DLD1 (cell line): ENCODE measurements around the gene JAGN1.
"Not testable (repeated sequence)": the region's sequence is repeated elsewhere in the genome, so short reads cannot be mapped to it uniquely, and the experiment has no call there.

Experiments used
- in situ Hi-C: cut with HindIII; loops from 2 replicates; pipeline ENCODE4 v1.10.0; 2017; ENCODE audit warnings: low sequenced_read_pairs

Gene JAGN1

GRCh38 chr3:9865125-9865637 is 25.2 kb upstream of the JAGN1 start:
- in situ Hi-C loops, result loop anchor here (10.0 kb wide), 1 partner anchor 150 kb away; no protein-coding TSS in a partner anchor

GRCh38 chr3:9866639-9867038 is 23.8 kb upstream of the JAGN1 start:
- in situ Hi-C loops, result loop anchor here (10.0 kb wide), 1 partner anchor 148 kb away; no protein-coding TSS in a partner anchor

- in situ Hi-C loops, result loop anchor here (10.0 kb wide), 1 partner anchor 148 kb away; no protein-coding TSS in a partner anchor
These were observed 23.3 kb upstream of the JAGN1 start for GRCh38 chr3:9867106-9867505.

DNA sequence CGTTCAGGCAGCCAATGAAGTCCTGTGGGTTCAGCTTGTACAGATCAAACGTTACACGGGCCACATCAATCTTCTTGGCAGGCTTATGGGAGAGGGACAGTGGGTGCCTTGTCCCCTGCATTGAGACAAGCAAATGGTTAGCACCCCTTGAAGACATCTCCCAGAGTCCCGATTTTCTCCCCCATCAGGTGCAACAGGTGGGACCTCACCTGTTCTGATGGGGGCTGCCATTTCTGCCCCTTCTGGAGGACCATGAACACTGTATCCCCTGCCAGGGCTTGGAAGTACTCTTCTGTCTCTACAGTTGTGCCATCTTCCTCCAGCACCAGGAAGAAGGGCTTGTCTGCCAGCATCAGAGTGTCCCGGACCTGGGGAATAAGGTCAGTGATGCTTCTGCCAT is 20.5 kb upstream of the JAGN1 start:
- in situ Hi-C loops, result loop anchor here (10.0 kb wide), 1 partner anchor 145 kb away; no protein-coding TSS in a partner anchor

DNA sequence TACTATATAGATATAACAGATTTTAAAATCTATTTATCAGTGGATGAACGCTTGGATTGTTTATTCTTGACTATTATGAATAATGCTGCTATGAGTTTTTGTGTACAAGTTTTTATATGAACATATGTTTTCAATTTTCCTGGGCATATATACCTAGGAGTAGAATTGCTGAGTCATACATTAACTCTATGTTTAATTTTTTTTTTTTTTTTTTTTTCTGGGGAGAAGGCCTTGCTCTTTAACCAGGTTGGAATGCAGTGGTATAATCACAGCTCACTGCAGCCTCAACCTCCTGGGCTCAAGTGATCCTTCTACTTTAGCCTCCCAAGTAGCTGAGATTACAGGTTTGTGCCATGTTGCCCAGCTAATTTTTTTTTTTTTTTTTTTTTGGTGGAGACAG is 19.4 kb upstream of the JAGN1 start:
- in situ Hi-C loops, result no loop called here

GRCh38 chr3:9872067-9872466 is 18.3 kb upstream of the JAGN1 start:
- in situ Hi-C loops, result not testable (repeated sequence)

DNA sequence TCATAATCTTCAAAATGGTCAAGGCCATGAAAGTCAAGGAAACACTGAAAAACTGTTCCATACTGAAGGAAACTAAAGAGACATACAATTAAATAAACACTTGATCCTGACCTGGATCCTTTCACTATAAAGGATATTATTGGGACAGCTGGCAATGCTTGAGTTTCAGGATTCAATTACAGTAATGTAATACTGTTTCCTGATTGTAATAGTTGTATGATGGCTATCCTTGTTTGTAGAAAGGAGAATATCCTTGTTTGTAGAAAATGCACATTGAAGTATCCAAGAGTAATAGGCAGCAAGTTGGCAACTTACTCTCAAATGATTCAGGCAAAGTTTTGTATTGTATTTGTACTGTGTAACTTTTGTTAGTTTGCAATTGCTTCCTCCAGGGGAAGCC is 15.0 kb upstream of the JAGN1 start:
- in situ Hi-C loops, result no loop called here

- in situ Hi-C loops, result not testable (repeated sequence)
These were observed 14.2 kb upstream of the JAGN1 start for GRCh38 chr3:9876255-9876654.

DNA sequence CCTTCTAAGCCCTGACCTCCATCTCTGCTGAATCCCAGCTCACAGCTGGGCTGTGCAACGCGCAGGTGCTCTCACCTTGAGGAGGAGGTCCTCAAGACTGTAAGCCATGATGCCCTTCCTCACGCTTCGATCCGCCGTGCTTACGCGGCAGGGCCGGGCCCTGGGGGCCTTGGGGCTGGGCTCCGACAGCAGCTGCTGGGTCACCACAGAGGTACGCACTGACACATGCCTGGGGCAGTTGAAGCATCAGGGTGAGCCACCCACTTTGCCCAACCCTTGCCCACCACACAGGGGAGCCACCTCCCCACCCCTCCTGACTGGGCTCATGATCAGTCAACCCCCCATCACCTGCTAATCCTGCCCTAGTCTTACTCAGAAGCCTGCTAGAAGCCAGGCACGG is 13.4 kb upstream of the JAGN1 start:
- in situ Hi-C loops, result no loop called here

DNA sequence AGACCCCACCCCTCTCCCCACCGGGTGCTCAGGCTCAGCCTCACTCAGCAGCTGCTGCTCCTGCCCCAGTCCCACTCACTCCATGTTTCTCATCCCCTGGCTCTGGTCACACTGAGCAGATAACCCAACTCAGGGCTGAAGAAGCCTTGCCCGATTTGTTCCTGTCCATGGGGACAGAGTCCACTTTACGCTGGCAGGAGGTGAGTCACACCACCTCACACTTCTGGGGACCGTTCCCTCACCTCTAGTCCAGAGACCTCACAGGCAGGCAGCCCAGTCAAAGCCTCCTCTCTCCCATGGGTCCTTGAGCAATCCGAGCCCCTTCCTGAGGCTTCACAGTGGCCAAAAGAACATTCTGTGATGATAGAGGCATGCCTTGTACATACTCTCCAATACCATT is 11.7 kb upstream of the JAGN1 start:
- in situ Hi-C loops, result no loop called here

DNA sequence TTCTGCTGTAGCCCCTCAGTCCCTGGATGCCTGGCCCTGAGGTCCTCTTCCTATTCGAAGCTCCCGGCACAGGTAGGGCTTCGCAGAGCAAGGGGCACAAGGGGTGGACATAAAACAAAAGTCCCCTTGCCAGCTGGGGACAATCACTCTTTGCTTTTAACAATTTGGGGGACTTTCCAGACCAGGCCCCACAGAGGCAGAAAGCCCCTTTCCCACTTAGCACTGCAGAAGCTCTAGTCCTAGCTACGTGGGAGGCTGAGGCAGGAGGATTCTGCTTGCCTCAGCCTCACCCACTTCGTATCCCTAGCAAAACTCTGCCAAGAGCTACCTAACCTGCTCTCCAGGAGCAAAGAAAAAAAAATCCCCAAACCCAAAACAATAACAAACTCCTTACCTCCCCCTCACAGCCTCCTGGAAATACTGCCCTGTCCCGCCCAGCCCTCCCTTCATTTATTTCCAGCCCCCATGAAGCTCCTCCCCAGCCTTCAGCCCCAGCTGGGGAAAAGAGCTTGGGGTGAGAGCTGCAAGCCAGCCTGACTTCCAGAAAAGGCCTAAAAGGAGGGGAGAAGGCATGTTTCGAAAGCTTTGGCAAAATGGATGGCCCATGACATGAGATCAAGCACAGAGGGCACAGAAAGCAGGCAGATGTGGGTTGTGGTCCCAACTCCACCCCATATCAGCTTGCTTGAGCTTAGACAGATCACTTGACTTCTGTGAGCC is 10.4 kb upstream of the JAGN1 start, which contains the start of gene CIDEC:
CIDEC (minus strand) TSS at position 424 of the 720 bp plus-strand sequence. CDS start 1,767 bp downstream, outside the sequence.
- in situ Hi-C loops, result no loop called here

GRCh38 chr3:9881441-9881840 is 9.0 kb upstream of the JAGN1 start:
- in situ Hi-C loops, result no loop called here

GRCh38 chr3:9883706-9884554 is 6.5 kb upstream of the JAGN1 start:
- in situ Hi-C loops, result no loop called here

GRCh38 chr3:9884555-9885165 is 5.8 kb upstream of the JAGN1 start:
- in situ Hi-C loops, result no loop called here

GRCh38 chr3:9886328-9886727 is 4.1 kb upstream of the JAGN1 start:
- in situ Hi-C loops, result no loop called here

- in situ Hi-C loops, result no loop called here
These were observed 2.9 kb upstream of the JAGN1 start for GRCh38 chr3:9887480-9887879.

DNA sequence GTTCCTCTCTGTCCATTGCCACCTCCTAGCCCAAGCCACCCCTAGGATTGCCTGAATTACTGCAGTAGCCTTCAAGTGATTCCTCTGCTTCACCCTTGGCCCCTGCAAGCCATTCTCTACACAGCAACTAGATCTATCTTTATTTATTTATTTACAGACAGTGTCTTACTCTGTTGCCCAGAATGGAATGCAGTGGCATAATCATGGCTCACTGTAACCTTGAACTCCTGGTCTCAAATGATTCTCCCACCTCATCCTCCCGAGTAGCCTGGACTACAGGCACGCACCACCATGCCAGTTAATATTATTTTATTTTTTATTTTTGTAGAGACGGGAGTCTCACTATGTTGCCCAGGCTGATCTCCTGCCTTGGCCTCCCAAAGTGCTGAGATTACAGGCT is 1.9 kb upstream of the JAGN1 start:
- in situ Hi-C loops, result no loop called here

GRCh38 chr3:9889405-9889804 is 1.0 kb upstream of the JAGN1 start:
- in situ Hi-C loops, result no loop called here

- in situ Hi-C loops, result no loop called here
These were observed 737 bp downstream of the JAGN1 start for GRCh38 chr3:9891072-9891622.

DNA sequence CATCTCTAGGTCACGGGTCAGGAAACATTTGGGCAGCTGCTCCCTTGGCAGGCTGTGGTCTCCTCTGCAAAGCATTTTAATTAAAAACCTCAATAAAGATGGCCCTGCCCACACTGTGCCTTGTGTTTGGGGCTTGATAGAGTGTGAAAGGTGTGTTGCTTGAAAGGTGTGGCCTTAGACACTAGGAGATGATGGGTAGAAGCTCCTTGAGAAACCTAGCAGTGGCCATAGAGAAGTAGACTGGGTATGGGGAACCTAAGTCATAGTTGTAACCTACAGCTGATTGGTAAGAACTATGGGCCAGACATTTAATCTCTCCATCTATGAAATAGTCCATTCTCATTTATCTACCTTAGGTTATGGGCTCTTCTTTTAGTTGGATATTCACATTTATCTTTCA is 3.3 kb downstream of the JAGN1 start:
- in situ Hi-C loops, result no loop called here

DNA sequence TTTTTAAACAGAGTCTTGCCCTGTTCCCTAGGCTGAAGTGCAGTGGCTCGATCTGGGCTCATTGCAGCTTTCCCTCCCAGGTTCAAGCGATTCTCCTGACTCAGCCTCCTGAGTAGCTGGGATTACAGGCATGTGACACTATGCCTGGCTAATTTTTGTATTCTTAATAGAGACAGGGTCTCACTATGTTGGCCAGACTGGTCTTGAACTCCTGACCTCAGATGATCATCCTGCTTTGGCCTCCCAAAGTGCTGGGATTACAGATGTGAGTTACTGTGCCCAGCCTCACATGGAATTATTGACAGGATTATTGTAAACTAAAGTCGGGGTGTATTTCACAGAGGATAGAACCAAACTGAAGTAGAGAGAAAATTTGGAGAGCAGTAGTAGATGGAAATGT is 5.3 kb downstream of the JAGN1 start:
- in situ Hi-C loops, result not testable (repeated sequence)
